ENCODE results near the gene LUC7L3.

The LUC7L3 gene

DNA sequence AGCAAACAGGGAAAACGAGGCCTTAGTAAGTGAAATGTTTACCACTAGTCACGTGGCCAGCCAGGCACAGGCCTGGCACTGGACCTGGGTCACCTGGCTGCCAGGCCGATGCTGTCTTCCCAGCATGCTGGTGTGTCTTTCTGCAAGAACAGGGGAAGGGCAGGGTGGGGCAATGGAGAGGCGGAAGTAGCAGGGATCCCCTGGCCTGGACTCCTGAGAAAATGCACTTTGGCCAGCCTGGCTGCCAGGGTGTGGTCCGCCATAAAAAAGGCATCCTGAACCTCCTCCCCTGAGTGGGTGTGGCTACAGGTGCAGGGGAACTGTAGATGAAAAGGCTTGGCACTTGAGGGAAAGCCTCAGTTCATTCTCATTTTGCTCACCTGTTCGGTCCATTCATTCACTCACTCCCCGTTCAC, 49.0 kb downstream of the LUC7L3 start:
- H3K27ac Mint-ChIP-seq = no peak overlapping the region
- peaks cover 39% of the 10 kb centered on the region for H3K4me1 Mint-ChIP-seq
- H3K36me3 Mint-ChIP-seq (ENCODE audit: low read depth) = no peaks in the 10 kb centered on the region
- TF ChIP-seq, protein P1, sequence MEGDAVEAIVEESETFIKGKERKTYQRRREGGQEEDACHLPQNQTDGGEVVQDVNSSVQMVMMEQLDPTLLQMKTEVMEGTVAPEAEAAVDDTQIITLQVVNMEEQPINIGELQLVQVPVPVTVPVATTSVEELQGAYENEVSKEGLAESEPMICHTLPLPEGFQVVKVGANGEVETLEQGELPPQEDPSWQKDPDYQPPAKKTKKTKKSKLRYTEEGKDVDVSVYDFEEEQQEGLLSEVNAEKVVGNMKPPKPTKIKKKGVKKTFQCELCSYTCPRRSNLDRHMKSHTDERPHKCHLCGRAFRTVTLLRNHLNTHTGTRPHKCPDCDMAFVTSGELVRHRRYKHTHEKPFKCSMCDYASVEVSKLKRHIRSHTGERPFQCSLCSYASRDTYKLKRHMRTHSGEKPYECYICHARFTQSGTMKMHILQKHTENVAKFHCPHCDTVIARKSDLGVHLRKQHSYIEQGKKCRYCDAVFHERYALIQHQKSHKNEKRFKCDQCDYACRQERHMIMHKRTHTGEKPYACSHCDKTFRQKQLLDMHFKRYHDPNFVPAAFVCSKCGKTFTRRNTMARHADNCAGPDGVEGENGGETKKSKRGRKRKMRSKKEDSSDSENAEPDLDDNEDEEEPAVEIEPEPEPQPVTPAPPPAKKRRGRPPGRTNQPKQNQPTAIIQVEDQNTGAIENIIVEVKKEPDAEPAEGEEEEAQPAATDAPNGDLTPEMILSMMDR (IDR thresholded peaks at IDR 0.05) = no peak
- no peak for DNase-seq
- no peak overlapping the region for H3K4me3 Mint-ChIP-seq
- peaks cover 10% of the 10 kb centered on the region for H3K27me3 Mint-ChIP-seq (ENCODE audit: low read depth, poor library complexity)
- H3K9me3 Mint-ChIP-seq = no peaks in the 10 kb centered on the region

DNA sequence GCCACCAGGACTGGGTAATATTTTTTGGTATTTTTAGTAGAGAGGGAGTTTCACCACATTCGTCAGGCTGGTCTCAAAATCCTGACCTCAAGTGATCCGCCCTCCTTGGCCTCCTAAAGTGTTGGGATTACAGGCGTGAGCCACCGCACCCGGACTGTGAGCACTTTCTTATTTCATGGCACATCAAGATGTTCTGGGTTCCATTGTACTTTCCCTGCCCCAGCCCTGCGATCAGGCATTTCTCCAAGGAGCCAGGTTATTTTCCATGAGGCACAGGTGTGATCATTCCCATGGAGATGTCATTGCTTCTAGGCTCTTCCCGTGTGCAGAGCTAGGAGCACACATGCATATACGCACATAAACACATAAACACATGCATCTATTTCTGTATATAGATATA, 50.5 kb downstream of the LUC7L3 start:
- H3K4me3 Mint-ChIP-seq = no peak overlapping the region
- no peak overlapping the region for H3K27ac Mint-ChIP-seq
- peaks cover 26% of the 10 kb centered on the region for H3K4me1 Mint-ChIP-seq
- TF ChIP-seq, protein P1 (IDR thresholded peaks at IDR 0.05) = no peak
- peaks cover 10% of the 10 kb centered on the region for H3K27me3 Mint-ChIP-seq (ENCODE audit: low read depth, poor library complexity)
- no peak for DNase-seq
- H3K36me3 Mint-ChIP-seq (ENCODE audit: low read depth) = no peaks in the 10 kb centered on the region
- no peaks in the 10 kb centered on the region for H3K9me3 Mint-ChIP-seq

DNA sequence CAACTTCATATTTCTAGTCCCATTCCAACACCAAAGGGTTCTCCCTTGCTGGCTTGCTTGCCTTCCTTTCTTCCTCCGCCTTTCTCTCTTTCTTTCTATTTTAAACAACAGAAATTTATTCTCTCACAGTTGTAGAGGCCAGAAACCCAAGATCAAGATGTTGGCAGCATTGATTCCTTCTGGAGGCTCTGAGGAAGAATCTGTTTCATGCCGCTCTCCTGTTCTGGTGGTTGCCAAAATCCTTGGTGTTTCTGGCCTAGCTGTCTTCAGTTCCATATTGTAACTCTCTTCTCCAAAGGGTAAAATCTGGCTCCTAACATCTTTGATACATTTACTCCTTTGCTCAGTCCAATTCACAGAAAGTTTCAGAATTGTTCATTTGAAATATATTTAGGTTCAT, 50.9 kb downstream of the LUC7L3 start:
- H3K4me1 Mint-ChIP-seq = peaks cover 22% of the 10 kb centered on the region
- no peak overlapping the region for H3K27ac Mint-ChIP-seq
- no peaks in the 10 kb centered on the region for H3K9me3 Mint-ChIP-seq
- TF ChIP-seq, protein P1 (IDR thresholded peaks at IDR 0.05) = no peak
- no peaks in the 10 kb centered on the region for H3K36me3 Mint-ChIP-seq (ENCODE audit: low read depth)
- no peak overlapping the region for H3K4me3 Mint-ChIP-seq
- H3K27me3 Mint-ChIP-seq (ENCODE audit: low read depth, poor library complexity) = peaks cover 10% of the 10 kb centered on the region
- no peak for DNase-seq

DNA sequence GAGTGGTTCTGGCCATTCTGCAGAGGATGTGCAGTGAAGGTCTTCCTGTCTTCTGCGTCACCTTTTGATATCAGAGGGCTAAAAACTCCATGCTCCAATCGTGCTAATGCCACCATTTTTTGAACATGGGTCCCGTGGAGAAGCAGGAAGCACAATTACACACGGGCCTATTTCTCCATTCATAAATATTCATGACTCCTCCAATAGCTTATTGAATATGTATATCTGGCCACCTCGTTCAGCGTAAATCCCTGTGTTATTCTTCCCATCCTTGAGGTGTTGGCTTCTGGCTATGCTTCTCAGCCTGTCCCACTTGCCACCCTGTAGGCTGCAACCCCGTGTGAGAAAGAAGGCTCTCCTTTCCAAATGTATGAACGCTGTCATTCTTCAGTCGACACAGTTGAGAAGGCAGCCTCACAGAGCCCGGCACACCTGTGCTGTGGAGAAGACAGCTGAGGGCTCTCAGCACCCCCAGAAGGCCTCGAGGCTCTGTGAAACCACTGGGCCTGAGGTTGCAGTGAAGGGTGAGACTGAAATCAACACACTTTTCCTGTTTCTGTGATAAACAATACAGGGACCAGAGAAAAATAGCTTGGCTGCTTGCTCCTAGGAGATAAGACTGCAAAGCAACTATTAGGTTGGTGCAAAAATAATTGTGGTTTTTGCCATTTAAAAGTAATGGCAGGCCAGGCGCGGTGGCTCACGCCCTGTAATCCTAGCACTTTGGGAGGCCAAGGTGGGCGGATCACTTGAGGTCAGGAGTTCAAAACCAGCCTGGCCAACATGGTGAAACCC, 52.8 kb downstream of the LUC7L3 start:
- Mint-ChIP-seq H3K27ac (no peak overlapping the region), H3K4me3 (no peak overlapping the region), H3K36me3 (ENCODE audit: low read depth) (no peaks in the 10 kb centered on the region), H3K27me3 (ENCODE audit: low read depth, poor library complexity) (peaks cover 13% of the 10 kb centered on the region), H3K4me1 (peaks cover 5% of the 10 kb centered on the region), H3K9me3 (no peaks in the 10 kb centered on the region)
- TF ChIP-seq, protein P1 (IDR thresholded peaks at IDR 0.05) = no peak
- no peak for DNase-seq

DNA sequence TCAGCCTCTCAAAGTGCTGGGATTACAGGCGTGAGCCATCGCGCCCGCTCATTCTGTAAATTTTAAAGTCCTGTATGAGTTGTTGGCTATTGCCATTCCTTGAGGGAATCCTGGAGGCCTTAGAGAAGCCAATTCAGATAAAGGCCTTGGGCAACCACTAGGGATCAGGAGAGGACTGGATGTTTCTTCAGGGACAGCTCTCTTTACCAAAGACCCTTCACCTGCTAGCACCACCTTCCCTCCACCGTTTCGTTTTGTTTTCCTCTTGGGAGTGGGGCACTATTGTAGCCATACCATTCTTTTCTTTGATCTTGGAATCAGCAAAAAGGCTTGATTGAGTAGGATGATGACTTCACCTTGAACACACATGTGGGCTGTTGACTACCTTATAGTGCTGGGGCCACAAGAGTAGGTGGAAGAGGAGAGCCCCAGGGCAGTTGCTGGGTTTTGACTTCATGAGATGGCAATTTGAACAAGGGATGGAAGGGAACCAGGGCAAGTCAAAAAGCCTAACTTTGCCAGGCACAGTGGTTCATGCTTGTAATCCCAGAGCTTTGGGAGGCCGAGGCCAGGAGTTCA, 54.9 kb downstream of the LUC7L3 start:
- H3K9me3 Mint-ChIP-seq = no peaks in the 10 kb centered on the region
- TF ChIP-seq, protein P1 (IDR thresholded peaks at IDR 0.05) = no peak
- no peaks in the 10 kb centered on the region for H3K36me3 Mint-ChIP-seq (ENCODE audit: low read depth)
- no peak overlapping the region for H3K4me3 Mint-ChIP-seq
- peaks cover 10% of the 10 kb centered on the region for H3K27me3 Mint-ChIP-seq (ENCODE audit: low read depth, poor library complexity)
- DNase-seq = no peak
- H3K4me1 Mint-ChIP-seq = peaks cover 5% of the 10 kb centered on the region
- no peak overlapping the region for H3K27ac Mint-ChIP-seq

DNA sequence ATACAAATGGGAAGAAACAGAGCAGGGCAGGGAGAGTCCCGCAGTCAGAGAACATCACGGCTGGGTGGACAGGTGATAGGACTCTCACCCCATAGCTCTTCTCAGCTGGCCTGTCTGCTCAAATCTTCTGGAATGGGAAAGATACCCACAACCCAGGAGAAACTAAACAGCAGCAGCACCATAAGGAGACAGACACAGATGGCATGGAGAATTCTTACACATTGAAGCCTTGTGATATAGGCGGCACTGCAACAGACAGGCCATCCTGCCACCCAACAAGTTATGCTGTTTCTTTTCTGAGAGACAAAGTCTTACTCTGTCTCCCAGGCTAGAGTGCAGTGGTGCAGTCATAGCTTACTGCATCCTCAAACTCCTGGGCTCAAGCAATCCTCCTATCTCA, 56.5 kb downstream of the LUC7L3 start:
- no peaks in the 10 kb centered on the region for H3K36me3 Mint-ChIP-seq (ENCODE audit: low read depth)
- peaks cover 5% of the 10 kb centered on the region for H3K4me1 Mint-ChIP-seq
- no peak overlapping the region for H3K4me3 Mint-ChIP-seq
- TF ChIP-seq, protein P1 (IDR thresholded peaks at IDR 0.05) = no peak
- DNase-seq = no peak
- H3K27ac Mint-ChIP-seq = no peak overlapping the region
- no peaks in the 10 kb centered on the region for H3K9me3 Mint-ChIP-seq
- H3K27me3 Mint-ChIP-seq (ENCODE audit: low read depth, poor library complexity) = peaks cover 3% of the 10 kb centered on the region
